GM21526 (cell line): ENCODE results near the gene OR8H1.

Source experiments
- ATAC-seq: cut with Tn5 transposase; IDR thresholded peaks from one replicate; pipeline ENCODE4 v1.9.1; 2021; ENCODE audit warnings: moderate library complexity; ENCODE audit not compliant: unreplicated experiment, low FRiP score

OR8H1 gene, protein sequence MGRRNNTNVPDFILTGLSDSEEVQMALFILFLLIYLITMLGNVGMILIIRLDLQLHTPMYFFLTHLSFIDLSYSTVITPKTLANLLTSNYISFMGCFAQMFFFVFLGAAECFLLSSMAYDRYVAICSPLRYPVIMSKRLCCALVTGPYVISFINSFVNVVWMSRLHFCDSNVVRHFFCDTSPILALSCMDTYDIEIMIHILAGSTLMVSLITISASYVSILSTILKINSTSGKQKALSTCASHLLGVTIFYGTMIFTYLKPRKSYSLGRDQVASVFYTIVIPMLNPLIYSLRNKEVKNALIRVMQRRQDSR

DNA sequence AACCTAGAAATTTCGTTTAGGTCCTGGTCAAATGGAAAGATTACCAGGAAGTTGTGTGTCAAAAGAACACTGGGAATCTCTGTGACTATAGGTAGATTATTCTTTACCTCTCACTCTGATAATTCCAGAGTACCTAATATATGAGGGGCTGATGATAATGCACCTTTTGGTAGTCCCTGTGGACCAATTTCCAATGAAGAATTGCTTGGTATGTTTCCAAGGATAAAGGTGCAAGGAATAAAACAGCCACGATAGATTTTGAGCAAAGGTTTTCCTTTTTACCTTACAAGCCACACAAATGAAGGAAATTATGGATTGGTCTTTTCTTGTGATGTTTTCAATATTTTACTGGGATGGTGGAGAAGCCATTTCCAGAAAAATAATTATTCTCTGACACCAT is at the start of gene OR8H1:
OR8H1 (minus strand) TSS at position 101 of the 400 bp plus-strand sequence. CDS start 1,192 bp downstream, outside the sequence.
- ATAC-seq, result no peak

DNA sequence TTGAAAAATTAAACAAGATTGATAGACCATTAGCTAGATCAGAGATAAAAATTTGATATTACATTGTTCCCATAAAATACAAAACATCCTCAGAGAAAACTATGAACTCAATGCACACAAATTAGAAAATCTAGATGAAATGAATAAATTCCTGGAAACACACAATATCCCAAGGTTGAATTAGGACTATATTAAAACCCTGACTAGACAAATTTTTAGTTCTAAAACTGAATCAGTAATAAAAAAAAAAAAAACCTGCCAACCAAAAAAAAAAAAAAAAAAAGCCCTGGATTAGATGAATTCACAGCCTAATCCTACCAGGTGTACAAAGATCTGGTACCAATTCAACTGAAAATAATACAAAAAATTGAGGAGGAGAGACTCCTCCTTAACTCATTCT is 48.2 kb upstream of the OR8H1 start:
- no peak for ATAC-seq

DNA sequence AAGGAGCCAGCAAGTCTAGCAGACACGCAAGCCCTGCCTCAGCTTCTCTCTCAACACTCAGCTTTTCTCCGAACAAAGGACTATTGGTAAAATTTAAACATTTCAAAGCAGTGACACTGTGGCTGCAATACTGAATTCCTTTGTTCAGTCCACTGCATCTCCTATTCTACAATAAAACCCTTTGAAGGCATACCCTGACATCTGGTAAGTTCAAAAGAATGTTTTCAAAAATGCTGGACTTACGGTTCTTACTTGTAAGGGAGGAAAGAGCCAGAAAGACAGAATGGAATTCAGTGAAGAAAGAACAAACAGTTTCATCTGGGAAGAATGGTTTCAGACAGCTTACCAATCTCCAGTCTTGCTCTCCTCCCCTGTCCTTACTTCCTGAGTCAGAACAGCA is 41.1 kb upstream of the OR8H1 start:
- no peak for ATAC-seq

DNA sequence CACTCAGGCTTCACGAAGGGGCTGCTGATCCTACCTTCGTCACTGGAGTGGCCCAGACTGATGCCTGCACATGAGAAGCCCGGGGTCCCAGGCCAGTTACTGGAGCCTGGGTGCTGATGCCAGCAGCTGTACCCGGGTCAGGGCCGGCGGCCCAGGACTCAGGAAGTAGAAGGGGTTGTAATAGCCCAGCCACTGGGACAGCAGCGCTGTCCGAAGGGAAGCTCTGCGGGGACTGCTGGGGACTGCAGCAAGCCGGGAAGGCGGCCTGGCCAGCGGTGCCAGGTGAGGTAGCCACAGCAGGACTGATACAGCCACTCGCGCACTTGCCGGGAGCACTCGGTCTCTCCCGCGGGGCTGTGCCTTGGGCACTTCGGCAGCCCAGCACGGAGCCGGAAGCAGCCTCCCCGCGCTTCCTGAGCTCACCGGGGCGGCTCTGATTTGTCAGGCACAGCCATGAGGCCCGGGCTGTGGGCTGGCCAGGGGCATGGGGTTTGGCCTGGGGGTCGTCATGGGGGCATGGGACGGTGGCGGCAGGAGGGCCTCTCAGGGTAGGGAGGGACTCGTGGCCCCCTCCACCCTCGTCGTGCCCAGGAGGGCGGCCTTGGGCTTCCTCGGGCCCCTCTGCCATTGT is 39.9 kb upstream of the OR8H1 start:
- ATAC-seq, result no peak

DNA sequence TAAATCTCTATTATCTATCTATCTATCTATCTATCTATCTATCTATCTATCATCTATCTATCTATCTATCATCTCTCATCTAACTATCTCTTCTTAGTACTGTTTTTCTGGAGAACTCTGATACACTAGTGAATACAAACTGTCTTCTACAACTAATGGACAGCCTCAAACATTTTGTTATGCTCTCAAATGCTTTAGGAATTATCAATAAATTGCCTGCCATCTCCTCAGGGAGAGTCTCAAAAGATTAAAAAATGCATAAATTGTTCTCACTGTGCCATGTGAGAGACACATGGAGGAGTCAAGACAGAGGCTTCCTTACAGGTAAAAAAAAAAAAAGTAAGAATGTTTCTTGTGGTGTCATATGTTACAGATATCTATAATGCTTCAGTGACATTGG is 22.8 kb upstream of the OR8H1 start, which contains the start of gene OR8K3:
OR8K3 (plus strand) TSS at position 301 of the 400 bp plus-strand sequence. CDS start 3,163 bp downstream, outside the sequence.
- ATAC-seq, result no peak

DNA sequence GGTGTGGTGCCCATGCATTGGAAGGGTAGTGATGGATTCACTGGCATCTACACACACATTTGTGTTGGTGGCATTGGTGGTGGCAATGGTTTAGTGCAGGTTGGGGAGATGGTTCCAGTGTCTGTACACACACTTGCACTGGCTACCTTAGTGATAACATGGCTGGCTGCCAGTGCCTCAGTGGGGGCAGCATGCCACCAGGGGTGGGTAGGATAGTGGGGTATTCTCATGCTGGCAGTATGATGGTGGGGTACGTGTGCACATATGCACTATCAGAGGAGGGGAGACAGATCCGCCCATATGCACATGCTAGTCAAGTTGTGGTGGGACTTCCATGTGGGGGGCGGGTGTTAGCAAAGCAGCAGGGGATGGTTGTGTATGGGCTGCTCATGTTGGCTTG is 15.8 kb upstream of the OR8H1 start:
- no peak for ATAC-seq

DNA sequence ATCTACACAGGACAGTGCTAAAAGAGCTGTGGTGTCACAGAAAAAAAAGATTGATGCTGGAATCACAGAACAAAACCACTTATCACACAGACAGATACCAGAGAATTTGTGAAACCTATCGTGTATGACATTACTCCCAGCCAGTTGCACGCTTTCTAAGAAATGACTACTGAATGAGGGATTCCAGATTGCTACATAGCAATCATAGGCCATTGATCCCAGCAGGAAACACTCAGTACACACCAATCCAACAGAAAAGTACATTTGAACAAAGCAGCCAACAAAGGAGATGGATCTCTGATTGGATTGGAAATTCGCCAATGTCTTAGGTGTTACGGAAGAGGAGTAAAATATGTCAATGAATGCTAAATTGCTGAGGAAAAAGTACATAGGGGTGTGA is 4.8 kb upstream of the OR8H1 start:
- ATAC-seq, result no peak

DNA sequence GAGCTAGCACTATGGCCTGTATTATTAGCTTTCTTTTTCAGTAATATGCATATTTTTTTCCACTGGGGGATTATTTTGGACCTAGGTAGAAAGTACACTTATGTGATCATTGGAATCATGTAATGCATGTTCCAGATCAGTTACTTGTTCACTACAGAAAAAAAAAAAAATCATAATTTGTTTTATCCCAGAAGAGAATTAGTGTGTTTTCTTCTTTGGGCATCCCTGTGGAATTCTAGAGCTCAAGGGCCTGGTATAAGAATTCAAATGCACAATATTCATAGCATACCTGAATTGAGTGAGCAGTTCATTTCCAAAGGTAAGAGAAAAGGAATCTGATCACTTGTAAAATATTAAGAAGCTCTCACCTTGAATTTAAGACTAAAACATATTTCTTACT is 18.2 kb downstream of the OR8H1 start, which contains the start of gene OR5T1:
OR5T1 (plus strand) TSS at position 301 of the 400 bp plus-strand sequence. CDS start 1,485 bp downstream, outside the sequence.
- ATAC-seq, result no peak

DNA sequence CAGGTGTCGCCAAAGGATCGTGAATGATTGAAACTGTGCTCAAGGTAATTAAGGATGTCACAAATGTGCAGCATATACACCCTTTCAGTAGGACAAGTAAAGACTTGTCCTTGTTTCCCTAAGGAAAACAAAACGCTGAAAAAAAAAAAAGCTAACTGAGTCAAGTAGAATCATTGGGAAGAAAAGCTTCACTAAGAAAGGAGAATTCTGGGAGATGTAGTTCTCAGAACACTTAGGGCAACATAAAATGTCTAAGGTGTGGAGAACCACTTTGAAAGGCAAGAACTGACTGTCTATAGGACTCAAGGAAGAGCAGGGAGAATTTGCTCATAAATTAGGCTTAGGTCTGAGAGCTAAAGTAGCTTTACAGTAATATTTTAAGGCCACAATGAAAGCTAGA is 21.0 kb downstream of the OR8H1 start:
- ATAC-seq, result no peak

DNA sequence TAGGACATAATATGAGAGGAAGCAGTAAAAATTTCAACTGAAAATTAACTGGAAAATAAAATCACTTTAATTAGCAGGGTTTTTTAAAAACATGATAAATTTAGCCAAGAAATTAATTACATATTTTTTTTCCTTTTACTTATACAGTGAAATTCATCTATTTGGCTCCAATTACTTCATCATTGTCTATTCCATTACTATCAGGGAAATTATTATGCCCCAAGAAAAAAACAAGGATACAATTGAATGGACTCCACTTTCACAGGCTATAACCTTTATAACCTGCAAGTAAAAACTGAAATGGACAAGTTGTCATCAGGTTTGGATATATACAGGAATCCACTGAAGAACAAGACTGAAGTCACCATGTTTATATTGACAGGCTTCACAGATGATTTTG is 40.1 kb downstream of the OR8H1 start, which contains the start of gene OR5T3:
OR5T3 (plus strand) TSS at position 301 of the 400 bp plus-strand sequence; CDS start at position 301, 0 bp downstream.
- no peak for ATAC-seq
